ENCODE data around the gene SMIM33.
"Not testable (repeated sequence)": the region's sequence is repeated elsewhere in the genome, so short reads cannot be mapped to it uniquely, and the experiment has no call there.

The SMIM33 gene

DNA sequence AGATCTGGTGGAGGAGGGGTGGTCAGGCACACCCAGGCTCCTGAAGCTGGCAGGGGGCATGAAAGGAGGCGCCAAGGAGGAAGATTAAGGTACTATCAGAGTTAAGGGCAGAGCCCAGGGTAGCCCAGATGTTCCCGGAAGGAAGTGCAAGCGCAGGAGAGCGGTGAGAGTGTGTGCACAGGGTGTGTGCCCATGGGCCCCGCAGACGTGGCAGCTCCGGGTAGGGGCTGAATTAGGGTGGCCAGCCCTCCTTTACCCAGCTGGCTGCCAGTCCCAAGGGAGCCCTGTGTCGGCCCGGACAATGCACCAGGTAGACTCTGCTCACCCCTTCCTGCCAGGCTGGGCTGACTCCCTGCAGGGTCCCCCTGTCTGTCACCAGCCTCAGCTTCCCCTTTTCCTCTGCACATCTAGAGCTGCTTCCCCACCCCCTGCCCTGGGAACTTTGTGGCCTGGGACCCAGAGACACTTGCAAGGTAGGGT lies at the start of gene SMIM33:
Gene SMIM33, plus strand, starts transcription at position 184 of the 480 bp plus-strand sequence. Its CDS starts 118 bp downstream, at position 302.
- DNase-seq: peak; percentile 34
- ATAC-seq: peak; percentile 51

DNA sequence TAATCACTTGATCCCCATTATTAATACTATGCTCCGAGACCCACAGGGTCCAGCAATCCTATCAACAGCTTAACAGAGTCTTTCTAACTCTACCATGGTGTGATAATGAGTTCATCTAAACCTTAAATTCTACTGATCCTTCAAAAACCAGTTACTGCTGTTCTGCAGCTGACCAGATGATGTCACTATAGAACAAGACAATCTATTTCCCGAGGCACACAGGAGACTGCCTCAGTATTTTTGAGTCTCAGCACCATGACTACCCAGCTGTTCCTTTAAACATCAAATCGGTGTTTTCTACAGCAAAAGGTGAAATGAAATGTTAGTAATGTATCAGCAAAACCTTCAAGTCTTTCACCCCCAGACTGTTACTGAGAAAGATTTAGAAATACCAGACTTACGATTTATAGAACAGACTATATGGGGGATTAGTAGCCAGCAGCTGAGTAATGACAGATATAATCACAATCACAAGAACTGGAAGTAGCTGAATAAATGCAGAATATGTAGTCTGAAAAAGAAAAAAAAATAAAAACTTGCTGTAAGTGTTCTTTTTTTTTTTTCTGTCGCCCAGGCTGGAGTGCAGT lies 48.4 kb upstream of the SMIM33 start:
- DNase-seq (peak; percentile 51), ATAC-seq (peak; percentile 83)

DNA sequence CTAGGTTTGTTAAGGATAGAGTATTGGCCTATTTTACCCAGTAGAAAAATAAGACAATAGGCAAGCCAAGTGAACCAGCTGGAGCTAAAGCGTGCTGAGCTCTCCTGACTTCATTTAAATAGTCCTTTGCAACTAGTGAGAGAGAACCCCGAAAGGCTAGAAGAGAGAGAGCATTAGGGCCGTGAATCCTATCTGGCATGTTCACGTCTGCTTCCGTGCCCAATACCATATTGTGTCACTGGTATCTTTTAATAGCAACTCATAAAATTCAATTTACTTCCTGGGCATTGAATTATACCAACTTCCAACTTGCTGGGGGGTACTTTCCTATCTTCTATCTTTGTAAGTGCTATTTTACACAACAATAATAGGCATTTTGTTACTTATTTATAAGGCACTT lies 45.3 kb upstream of the SMIM33 start:
- ATAC-seq (no peak), DNase-seq (no peak)

DNA sequence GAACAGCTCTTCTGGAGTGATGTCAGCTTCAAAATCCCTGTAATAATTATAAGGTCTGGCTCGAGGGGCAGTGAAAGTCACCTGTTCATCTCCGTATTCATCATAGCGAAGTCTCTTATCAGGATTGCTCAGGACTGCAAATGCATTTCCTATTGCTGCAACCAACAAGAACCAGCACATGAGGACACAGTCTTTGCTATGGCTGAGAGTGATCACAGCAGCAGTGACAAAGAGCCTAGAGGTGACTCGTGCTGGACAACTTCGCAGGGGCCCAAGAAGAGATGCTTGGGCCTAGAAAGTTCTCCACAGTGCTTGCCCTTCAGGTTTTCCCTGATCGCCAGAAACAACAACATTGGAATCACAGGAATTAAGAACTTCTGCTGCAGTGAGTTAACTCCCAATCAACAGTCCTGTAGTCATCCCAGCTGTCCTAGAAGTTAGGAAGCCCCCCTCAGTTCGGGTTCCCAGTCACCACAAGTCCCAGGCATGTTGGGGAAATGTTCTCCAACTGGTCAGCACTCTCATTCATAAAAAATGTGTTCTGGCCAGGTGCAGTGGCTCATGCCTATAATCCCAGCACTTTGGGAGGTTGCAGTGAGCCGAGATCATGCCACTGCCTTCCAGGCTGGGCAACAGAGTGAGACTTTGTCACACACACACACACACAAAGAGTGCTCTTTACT lies 44.5 kb upstream of the SMIM33 start:
- no peak for DNase-seq
- no peak for ATAC-seq

DNA sequence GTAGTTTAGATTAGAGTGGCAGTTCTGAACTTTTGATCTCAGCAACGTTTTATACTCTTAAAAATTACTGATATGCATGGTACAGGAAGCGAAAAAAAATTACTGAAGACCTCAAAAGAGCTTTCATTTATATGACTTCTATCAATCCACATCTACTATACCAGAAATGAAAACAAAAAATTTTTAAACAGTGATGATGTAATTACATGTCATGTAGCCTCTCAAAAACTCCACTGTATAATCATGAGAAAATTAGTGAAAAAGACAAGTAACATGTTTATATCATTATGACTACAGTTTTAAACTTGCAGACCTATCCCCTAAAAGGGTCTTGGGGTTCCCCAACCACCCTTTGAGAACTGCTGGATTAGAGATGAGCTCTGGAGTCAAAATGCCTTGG lies 40.8 kb upstream of the SMIM33 start:
- ATAC-seq (no peak), DNase-seq (no peak)

DNA sequence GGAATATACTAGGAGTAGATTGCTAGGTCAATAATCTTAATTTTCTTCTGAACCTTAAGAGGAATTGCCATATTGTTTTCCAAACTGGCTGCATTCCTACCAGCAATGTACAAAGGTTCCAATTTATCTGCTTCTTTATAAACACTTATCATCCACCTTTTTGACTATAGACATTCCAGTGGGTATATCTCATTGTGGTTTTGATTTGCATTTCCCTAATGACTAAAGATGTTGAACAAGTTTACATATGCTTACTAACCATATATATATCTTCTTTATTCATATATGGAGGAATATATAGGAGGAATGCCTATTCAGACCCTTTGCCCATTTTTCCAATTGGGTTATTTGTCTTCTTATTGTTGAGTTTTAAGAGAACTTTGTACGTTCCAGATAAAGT lies 39.1 kb upstream of the SMIM33 start:
- ATAC-seq (no peak), DNase-seq (no peak)

DNA sequence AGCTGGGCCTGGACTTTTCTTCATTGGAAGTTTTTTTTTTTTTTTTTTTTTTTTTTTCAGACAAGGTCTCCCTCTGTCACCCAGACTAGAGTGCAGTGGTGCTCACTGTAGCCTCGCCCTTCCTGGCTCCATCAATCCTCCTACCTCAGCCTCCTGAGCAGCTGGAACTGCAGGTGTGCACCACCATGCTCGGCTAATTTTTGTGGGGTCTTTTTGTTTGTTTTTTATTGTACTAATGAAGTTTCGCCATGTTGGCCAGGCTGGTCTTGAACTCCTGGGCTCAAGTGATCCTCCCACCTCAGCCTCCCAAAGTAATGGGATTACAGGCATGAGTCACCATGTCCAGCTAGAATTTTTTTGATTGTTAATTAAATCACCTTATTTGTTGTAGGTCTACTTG lies 35.1 kb upstream of the SMIM33 start:
- no peak for ATAC-seq
- no peak for DNase-seq

DNA sequence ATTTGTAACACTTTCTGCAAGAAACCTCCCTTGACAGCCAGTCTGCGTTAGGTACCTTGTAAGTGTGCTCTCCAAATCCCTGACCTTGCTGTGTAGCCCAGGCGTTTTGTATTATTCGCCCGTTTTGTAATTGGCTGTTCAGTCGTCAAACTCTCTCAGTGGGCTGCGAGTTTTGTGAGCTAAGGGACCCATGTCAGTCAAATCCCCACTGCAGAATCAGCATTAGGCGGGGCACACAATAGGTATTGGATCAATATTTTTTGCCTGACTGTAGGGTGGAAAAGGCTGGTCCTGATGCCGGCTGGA lies 32.1 kb upstream of the SMIM33 start:
- DNase-seq: no peak
- no peak for ATAC-seq

DNA sequence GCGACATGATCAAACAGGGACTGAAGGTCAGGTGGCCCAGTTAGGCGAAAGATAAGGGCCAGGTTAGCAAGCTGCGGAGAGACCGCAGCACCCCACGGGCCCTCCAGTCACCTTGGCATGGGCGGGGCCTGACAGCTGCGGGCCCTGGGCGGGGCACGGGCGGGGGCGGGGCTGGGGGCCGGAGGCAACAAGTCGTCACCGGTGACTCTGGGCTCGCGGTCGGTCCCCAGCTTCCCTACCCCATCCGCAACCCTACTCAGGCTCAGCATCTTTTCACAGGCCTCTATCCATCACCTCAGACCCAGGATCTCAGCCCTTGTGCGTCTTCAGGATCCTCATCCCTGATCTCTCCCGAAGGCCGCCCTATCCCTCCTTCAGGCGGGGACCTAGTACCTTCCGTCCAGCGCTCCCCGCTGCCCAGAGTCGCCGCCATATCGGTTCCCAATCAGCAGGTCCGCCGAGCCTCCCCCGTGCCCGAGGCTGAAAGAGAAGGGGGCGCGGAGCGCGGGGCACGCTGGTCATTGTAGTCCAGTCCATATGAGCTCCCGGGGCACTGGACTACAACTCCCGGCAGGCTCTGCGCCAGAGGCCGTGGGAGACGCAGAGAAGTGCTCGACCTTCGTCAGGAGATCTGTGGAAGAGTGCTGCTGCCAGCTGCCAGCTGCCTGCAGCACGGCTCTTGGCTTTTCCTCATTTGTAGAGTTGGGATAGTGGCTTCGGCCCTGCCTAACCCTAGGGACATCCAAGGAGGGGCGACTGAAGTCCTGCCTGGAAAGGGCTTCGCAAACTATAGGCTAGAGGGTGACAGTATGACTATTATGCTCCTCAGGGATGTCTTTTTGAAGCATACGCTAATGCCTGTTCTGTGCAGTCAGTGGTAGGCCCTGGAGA lies 31.5 kb upstream of the SMIM33 start, which contains the start of gene DNAJC18:
Gene DNAJC18, minus strand, starts transcription at position 513 of the 891 bp plus-strand sequence. Its CDS starts 80 bp downstream, at position 433.
- DNase-seq: peak; percentile 93
- ATAC-seq: peak; percentile 95

DNA sequence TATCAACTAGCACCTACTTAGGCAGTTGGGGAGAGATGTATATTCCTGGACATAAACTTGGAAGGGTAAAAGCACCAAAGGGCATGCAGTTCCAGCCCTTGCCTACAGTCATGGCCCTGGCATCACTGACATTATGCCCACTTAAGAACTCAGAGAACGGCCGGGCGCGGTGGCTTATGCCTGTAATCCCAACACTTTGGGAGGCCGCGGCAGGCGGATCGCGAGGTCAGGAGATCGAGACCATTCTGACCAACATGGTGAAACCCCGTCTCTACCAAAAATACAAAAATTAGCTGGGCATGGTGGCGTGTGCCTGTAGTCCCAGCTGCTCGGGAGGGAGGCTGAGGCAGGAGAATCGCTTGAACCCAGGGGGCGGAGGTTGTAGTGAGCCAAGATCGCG lies 30.4 kb upstream of the SMIM33 start:
- not testable (repeated sequence) for ATAC-seq, DNase-seq

DNA sequence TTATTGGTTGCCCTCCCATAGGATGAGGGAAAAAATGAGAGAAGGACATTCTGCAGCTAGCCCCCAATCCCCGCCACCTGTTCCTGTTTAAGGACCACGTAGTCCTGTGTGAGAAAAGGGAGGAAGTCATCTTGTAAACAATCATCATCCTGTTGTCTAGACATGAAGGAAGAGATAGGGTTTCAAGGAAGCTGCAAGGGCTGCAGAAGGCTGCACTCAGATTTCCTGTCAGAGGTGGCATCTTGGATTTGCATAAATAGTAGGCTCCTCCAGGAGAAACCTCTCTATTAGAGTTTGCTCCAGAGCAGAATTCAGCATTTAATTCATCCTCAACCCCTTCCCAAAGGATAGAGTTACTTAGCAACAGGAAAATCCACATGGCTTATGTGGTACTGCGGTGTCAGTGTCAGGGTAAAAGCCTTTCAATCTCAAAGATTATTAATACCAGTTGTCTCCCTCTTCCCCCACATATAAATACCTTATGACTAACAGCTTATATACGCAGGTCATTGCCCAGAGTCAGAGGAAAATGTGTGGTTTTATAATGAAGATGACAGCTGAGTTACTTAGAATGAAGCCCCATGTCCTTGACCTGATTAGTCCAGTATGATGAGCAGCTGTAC lies 26.9 kb upstream of the SMIM33 start:
- DNase-seq (no peak), ATAC-seq (peak; percentile 10)

DNA sequence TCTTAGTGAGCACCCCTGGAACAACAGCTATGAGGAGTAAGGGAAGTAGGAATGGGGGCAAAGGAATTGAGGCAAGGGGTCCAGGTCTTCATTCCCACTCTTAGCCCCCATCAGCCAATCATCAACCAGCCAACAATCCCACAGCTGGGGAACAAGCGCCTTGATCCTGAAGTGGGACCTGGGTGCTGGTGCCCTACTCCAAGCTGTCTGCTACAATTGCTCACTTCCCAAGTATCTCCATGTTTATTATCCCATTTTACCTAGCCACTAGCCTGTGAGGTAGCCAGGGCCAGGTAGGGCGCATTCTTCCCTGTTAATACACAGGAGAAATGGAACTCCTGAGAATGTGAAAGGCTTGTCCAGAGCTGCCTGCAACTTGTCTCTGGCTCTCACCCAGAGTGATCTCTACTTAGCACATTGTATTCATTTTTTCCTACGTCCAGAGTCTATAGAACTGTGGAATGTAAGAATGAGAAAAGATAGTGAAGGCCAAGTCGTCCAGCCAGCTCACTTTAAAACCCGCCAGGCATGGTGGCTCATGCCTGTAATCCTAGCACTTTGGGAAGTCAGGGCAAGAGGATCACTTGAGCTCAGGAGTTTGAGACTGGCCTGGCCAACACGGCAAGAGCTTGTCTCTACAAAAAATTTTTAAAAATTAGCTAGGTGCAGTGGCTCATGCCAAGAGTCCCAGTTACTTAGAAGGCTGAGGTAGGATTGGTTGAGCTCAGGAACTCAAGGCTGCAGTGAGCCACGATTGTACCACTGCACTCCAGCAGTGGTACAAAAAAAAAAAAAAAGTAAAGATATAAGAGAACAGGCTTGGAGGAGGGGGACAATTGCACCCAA lies 25.3 kb upstream of the SMIM33 start:
- no peak for DNase-seq
- ATAC-seq: no peak

DNA sequence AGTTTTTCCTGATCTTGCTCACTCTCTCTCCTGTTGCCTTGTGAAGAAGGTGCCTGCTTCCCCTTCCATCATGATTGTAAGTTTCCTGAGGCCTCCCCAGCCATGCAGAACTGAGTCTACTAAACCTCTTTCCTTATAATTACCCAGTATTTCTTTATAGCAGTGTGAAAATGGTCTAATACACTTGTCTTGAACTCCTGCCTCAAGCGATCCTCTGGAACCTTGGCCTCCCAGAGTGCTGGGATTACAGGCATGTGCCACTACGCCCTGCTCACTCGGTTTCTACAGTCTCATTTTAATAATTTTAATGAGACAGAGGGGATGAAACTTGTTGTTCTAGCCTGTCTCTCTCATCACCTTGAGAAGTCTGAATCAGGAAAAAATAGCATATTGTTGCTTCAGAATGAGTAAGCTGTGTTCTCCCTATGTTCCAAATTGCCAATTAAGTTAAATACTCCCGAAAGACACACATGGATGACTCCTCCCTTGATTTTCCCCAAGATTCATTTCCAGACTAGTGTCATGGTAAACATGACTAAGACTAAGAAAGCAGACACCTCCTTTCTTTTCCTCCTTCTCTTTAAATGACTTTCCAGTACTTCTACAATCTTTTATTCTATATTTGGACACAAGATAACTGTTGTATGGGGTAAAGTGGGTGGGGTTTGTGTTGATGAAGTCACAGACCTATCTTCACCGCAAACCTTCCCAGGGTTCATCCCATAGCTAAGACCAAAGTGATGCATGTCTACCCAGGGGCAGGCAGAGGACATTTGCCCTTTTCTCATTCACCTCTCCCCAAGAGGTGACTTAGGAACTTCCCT lies 23.6 kb upstream of the SMIM33 start:
- ATAC-seq: peak; percentile 81
- peak; percentile 40 for DNase-seq

DNA sequence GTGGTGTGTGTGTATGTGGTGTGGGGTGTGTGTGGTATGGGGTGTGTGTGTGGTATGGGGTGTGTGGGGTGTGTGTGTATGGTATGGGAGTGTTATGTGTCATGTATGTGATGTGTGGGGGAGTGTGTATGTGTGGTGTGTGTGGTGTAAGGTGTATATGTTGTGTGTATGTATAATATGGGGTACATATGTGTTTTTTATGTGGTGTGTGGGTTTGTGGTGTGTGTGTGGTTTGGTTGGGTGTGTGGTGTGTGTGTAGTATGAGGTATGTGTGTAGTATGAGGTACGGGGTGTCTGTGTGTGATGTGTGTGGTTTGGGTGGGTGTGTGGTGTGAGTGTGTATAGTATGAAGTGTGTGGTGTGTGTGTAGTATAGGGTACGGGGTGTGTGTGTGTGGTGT lies 19.6 kb upstream of the SMIM33 start:
- DNase-seq: no peak
- ATAC-seq: no peak

DNA sequence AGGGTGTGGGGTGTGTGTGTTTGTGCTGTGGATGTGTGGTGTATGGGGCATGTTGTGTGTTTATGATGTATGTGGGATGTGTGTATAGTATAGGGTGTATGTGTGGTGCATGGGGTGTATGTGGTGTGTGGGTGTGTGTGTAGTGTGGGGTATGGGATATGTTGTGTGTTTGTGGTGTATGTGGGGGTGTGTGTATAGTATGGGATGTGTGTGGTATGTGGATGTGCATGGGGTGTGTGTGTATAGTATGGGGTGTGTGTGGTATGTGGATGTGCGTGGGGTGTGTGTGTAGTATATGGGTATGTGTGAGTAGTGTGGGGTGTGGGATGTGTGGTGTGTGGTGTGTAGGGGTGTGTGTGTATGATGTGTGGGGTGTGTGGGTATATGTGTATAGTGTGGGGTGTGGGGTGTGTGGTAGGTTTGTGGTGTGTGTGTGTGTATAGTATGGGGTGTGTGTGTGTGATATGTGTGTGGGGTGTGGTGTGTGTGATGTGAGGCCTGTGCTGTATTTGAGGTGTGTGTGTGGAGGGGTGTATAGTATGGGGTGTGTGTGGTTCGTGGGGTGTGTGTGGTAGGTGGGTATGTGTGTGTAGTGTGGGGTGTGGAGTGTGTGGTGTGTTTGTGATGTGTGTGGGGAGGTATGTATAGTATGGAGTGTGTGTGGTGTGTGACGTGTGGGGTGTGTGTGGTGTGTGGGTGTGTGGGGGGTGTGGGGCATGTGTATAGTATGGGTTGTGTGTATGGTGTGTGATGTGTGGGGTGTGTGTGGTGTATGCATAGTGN lies 18.7 kb upstream of the SMIM33 start:
- no peak for ATAC-seq
- no peak for DNase-seq

DNA sequence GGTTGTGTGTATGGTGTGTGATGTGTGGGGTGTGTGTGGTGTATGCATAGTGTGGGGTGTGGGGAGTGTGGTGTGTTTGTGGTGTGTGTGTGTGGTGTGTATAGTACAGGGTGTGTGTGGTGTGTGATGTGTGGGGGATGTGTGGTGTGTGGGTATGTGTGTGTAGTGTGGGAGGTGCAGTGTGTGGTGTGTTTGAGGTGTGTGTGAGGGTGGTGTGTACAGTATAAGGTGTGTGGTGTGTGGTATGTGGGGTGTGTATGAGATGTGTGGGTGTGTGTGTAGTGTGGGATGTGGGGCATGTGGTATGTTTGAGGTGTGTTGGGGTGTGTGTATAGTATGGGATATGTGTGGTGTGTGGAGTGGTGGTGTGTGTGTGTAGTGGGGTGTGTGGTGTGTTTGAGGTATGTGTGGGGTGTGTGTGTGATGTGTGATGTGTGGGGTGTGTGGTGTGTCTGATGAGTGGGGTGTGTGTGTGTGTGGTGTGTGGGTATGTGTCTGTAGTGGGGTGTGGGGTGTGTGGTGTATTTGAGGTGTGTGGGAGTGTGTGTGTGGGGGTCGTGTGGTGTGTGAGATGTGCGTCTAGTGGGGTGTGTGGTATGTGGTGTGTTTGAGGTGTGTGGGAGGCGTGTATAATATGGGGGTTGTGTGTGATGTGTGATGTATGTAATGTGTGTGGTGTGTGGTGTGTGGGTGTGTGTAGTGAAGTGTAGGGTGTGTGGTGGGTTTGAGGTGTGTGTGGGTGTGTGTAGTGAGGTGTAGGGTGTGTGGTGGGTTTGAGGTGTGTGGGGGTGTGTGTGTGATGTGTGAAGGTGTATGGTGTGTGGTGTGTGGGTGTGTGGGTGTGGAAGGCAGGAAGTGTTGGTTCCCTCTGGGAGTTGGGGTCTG lies 16.9 kb upstream of the SMIM33 start:
- ATAC-seq: no peak
- no peak for DNase-seq

DNA sequence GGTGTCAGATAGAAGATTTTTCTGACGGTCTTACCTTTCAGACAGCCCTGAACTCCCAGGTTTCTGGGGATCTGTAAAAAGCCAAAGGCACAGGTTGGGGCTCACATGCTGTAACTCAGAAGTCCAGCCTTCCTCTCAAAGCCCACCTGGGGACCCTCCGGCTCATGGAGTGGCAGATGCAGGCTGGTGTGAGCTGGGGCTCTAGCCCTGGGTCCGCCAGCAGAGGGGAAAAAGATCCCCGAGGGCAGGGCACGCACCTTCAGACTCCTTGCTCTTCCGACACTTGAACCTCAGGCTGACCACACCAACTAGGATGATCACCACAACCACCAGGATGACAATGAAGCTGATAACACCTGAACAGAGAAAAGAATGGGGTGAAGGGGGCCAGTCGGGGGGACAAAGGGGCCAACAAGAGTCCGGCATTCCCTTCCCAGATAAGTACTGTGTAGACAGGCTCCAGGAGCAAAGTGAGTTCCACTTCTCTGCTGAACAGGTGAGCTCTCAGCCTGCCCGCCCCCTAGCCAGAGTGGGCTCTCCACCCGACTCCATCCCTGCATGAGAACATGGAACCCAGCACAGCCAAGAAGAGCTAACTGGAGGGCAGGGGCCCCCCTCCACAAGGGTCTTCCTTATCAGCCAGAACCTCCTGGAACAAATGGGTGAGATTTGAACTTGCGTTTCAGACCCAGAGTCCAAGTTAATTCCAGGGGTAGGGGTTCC lies 16.1 kb upstream of the SMIM33 start:
- DNase-seq (no peak), ATAC-seq (no peak)

DNA sequence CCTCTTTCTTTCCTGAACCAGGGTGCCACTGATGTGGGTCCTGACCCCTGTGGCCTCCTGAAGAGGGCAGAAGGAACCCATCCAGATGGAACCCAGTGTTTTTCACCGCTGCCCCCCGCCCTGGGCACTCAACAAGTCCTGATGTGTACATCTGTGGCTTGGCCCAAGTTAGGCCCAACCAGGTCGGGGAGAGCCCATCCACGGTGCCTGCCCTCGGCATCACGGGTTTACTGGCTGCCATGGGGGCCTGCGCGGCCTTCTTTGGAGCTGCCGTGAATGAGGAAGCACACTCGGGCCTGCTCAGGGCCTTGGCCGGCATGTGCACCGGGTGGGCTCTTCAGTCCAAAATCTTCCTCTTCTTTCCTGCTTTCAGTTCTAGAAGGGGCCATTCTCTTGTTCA lies 14.0 kb upstream of the SMIM33 start:
- ATAC-seq: no peak
- DNase-seq: no peak
